HG02678 (cell line): ENCODE measurements around the gene PAX4.

ENCODE experiments used
- ATAC-seq: cut with Tn5 transposase; IDR thresholded peaks from one replicate; pipeline ENCODE4 v1.9.1; 2021; ENCODE audit warnings: mild to moderate bottlenecking, moderate library complexity; ENCODE audit not compliant: unreplicated experiment

The PAX4 gene

DNA sequence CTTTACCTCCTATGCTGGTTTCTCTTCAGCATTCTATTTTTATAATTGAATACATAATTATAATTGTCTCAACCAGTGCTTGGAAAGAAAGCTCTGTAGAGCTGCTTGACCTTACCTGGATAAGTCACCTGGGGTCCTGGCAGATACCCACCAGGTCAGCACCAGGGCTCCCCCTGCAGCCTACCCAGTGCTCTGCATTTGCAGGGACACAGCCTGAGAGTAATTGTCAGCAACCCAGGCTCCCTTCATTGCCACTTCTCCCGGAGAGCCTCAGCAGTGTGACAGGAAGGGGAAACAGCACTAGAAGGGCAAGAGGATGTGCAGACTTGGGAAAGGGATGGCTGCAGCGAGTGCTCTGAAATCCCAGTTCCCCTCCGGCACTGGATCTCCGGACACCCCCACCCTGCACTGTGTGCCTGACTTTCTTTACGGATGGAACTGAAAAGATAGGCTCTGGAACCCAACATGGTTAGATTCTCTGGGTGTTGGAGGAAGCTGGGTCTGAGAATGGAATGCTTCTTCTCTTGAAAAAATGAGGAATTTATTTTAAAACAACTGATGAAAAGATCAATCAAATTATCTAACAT is 11.4 kb upstream of the PAX4 start:
- peak; percentile 67 for ATAC-seq

DNA sequence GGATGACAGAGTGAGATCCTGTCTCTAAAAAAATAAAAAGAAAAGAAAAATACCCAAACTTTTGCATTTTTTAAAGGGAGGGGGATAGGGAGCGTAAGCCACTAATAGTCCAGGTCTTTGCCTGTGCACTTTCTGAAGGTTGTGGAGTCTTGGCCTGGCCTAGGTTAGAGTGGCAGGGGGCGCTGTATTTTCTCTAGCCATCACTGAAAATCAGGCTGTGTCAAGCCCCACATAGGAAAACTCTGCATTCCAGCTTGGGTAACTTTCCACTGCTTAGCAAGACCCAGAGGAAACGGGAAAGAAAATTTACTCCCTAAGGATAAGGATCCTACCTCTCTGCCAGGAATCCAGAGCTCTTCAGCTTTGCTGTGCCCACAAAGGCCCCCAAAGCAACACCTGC is 10.5 kb upstream of the PAX4 start:
- no peak for ATAC-seq

DNA sequence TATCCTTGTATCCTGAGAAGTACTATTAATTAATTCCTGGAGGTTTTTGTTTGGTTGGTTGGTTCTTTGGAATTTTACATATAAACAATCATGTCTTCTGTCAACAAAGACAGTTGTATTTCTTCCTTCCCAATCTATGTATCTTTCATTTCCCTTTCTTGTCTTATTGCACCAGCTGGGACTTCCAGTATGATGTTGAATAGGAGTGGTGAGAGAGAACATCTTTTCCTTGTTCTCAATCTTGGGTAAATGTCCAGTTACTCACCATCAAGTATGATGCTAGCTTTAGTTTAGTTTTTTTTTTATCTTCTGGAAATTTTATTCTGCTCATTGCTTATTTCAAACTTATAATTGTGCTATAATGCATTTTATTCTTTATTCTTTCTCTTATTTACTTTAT is 7.4 kb upstream of the PAX4 start:
- ATAC-seq: no peak

DNA sequence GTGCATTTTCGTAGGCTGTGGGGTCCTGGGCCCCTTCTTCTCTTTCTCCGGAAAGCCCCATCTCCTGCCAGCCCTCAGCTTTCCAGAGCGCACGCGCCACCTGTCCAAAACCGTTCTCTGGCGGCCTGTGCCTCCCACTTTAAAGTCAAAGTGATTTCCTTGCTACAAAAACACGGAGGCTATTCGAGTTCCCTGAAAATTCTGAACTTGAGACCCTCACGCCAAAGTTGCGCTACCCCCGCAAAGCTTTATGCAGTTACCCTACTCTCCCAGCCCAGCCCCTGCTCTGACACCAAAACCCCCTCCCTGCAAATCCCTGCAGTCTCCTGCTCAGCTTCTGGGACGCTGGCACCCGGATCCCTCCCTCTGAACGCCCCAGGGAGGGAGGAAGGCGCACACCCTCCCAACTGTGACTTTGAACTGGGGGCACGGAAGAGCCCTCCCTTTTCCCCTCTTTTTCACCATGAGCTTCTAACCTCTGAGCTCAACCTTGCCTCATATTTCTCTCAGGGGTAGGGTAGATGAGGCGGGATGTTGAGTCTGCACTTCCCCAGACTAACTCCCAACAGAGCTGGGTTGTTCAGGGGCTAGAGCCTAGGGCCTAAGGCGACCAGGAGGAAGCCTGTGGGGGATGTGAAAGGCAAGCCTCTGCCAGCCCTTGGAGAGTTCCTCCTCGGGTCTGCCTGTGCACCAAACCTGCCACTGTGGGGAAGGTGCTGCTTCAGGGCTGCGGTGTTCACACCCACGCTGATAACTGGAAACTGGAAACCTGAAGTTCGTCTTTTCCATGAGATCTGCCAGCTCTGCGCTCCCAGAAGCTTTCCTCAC is 2.7 kb upstream of the PAX4 start:
- ATAC-seq: no peak

DNA sequence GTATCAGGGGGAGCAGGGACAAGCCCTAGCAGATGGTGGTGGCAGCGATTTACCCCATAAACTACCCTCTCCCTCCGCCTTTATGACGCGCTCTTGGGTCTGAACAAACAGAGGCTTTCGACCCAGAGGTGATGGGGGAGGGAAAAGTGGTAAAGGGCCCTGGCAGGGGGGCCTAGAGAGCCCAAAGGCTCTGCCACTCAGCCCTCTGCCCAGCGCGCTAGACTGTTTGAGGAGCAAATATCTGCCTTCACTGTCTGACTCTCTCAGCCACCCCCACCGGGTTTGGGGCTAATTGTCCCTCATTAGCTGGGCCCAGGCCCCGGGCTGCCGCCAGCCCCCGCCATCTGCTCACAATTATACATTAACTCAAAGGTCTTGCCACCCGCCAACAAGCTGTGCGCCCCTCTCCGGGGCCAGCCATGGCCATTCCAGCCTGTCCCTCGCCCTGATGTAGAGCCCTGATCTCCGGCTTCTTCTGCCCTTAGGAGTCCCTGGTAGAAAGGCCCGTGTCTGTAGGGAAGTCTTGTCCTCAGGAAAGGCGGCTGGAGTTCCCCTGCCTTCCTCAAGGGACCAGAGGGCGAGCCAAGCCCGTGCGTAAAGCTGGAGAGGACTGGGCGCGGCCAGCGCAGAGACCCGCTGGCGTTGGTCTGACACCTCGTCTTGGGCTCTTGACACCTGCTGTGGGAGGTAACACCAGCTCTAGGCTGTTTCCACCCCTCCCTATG is 1.9 kb upstream of the PAX4 start:
- no peak for ATAC-seq

DNA sequence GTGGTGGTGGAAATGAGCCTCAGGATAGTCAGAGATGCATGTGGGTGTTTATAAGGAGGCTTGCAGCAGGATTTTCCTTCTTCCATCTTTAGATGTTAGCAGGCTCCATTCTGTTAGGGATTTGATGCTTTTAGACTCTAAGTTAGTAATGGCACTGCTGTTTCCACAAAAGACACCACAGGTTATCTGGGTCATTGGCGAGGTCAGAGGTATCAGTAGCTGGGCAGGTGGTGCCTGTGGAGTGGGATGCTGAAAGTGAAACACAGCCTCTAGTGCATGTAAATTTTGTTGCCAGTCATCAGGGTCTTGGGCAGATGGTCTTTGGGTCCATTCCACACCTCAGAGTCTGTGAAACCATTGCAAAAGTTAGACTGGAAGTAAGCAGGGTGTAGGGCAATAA is 833 bp upstream of the PAX4 start:
- ATAC-seq: no peak

DNA sequence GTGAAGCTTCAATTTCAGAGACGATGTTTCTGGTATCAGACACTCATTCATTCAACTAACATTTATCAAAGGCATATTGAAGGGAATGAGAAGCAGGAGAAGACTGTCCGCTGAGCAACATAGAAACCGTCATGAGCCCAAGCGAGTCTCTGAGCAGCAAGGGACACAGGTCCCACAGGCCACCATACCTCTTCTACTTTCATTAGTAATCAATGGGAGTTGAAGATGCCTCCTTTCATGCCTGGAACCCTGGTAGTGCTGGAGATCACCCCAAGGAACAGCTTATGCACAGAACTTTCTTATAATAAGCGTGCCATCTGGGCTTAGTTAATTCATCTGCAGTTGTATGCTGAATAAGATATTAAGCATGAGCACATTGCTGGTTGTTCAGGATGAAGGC is 1.2 kb downstream of the PAX4 start:
- ATAC-seq: no peak

DNA sequence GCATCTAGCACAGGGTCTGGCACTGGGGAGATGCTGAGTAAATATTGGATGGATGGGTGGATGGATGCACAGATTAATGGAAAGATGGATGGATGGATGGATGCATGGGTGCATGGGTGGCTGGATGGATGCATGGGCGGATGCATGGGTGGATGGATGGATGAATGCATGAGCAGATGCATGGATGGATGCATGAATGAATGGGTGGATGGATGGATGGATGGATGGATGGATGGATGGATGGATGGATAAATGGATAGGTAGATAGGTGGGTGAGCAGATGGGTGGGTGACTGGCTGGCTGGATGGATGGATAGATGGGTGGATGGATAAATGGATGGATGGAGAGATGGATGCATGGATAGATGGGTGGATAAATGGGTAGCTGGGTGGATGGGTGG is 5.7 kb downstream of the PAX4 start:
- ATAC-seq: no peak

DNA sequence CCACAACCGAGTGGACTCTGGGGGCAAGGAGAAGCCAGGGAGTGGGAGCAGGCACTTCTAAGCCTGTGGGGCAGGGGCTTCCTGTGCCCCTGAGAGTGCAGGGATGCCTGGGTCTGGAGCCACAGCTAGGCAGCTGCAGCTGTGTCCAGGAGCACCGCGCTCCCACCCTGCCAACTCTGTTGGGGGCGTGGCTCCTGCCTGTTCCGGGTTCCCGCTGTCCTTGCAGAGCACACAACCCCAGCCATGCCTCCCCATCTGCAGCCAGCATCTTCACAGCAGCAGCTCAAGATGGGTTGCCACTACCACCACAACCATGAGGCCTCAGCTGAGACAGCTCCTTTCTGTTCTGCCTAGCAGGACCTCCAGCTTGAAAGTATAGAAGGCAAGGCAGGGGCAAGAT is 8.6 kb downstream of the PAX4 start:
- no peak for ATAC-seq

DNA sequence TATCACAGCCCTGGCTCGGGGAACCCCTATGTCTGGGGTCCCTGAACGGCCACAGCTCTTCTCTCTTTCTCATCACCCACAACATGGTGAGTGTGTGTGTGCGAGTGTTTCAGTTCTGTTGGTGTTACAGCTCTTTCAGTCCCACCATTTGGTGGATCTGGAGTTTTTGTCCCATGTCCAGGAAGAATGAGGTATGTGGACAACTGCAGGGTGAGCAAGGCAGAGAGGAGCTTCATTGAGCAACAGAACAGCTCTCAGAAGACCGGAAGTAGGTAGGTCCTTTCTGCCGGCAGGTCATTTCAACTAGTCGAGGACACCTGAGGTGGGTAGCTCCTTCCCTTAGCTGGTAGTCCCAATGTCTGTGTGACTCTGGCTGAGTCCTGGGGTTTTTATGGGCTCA is 9.5 kb downstream of the PAX4 start:
- no peak for ATAC-seq

DNA sequence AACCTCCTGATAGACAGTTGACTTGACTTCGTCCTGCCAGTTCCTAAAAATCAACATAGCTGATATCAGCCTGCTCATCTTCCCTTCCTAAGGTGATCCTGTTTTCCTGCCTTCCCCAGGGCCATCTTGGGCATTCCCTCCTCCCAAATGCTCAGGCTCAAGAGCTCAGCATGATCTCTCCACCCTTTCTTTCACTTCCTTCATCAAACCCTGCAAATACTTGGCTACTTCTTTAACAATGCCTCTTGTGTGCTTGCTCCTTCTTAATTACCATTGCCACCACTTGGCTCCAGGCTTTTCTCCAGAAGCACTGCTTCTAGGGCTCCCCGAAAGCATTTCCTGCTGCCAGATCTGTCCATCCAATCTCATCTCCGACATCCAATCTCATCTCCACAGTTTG is 17.1 kb downstream of the PAX4 start:
- no peak for ATAC-seq

DNA sequence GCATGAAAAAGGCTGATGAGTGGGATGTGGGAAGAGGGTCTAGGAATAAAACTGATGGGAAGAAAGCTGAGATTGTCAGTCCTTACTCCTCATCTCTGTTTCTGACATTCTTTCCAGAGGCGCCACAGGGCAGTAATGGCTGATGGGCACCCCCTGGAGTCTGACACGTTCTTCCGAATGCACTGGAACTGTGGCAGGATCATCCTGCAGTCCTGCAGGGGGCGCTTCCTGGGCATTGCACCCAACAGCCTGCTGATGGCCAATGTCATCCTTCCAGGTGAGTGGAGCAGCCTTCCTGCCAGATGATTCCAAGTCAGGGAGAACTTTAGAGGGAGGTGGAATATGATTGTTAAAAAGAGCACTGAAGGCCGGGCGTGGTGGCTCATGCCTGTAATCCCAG is 19.6 kb downstream of the PAX4 start:
- ATAC-seq: no peak

DNA sequence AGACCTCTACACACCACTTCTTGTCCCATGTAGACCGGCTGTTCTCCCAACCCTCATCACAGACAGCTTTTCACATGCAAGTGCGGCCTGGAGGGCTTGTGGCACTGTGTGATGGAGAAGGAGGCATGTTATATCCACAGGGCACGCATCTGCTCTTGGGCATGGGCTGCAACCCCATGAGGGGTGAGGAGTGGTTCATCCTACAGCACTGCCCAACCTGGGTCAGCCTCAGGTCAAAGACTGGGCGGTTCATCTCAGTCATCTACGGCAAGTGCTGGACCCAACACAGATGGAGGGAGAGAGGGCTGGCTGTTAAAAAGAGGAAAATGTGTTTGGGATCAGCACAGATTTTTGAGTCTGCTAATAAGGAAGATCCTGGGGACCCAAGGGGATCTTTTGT is 22.2 kb downstream of the PAX4 start:
- no peak for ATAC-seq

DNA sequence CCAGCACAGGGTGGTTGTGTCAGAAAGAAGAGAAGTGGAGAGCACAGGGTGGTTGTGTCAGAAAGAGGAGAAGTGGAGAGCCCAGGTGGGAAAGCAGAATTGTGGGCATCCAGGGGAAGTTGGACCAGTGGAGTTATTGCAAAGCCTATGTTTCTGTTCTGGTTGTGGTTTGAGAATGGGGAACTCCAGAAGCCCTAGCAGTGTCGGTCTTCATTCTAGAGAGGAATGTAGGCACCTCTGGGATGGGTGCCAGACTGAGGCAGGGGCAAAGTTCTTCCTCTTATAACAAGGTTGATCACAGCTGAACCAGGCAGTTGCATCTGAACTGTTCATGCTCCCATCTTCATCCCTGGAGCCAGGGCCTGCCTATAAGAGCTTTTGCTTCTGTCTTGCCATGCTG is 23.5 kb downstream of the PAX4 start:
- no peak for ATAC-seq

DNA sequence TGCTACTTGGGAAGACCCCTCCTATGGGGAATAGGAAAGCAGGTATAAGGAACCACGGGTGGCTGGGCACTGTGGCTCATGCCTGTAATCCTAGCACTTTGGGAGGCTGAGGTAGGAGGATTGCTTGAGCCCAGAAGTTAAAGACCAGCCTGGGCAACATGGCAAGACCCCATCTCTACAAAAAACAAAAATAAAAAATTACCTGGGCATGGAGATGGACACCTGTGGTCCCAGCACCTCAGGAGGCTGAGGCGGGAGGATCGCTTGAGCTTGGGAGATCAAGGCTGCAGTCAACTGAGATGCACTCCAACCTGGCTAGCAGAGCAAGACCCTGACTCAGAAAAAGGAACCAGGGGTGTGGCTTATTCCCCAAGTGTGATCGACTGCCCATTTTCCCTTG is 25.4 kb downstream of the PAX4 start:
- ATAC-seq: no peak

DNA sequence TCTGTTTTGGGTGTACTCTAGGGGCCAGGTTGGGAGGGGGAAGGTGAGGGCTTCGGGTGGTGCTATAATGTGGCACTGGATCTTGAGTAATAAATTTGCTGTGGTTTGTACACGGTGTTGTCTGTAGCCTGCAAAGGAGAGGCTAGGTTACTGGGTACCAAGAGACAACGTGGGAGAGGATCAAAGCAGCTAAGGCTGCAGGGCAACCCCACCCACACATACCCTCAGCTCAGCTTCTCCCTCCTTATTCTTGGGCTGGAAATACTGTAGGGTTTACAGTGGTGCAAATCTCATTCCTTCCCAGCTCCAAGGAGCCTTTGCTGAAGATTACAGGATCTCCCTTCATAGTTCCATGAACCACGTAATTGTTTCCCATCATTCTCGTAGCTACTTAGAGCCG is 26.4 kb downstream of the PAX4 start:
- ATAC-seq: no peak

DNA sequence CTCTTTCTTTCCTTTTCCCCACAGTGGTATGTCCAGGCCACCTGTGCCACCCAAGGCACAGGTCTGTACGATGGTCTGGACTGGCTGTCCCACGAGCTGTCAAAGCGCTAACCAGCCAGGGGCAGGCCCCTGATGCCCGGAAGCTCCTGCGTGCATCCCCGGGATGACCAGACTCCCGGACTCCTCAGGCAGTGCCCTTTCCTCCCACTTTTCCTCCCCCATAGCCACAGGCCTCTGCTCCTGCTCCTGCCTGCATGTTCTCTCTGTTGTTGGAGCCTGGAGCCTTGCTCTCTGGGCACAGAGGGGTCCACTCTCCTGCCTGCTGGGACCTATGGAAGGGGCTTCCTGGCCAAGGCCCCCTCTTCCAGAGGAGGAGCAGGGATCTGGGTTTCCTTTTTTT is 26.8 kb downstream of the PAX4 start:
- no peak for ATAC-seq

DNA sequence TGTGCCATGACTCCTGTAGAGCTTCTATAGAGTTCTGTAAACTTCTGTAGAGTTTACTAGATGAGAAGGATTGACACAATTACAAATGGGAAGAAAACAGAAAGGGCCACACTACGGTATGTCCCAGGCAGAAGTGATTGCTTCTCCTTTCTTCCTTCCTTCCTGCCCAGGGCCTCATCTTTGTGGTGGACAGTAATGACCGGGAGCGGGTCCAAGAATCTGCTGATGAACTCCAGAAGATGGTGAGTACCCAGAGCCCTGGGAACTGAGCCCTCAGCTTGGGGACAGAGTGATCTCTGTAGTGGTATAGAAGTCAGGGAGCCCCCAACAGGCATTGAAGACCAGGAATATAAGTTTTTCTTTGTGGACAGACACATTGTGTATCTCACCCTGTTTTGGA is 28.0 kb downstream of the PAX4 start:
- no peak for ATAC-seq

DNA sequence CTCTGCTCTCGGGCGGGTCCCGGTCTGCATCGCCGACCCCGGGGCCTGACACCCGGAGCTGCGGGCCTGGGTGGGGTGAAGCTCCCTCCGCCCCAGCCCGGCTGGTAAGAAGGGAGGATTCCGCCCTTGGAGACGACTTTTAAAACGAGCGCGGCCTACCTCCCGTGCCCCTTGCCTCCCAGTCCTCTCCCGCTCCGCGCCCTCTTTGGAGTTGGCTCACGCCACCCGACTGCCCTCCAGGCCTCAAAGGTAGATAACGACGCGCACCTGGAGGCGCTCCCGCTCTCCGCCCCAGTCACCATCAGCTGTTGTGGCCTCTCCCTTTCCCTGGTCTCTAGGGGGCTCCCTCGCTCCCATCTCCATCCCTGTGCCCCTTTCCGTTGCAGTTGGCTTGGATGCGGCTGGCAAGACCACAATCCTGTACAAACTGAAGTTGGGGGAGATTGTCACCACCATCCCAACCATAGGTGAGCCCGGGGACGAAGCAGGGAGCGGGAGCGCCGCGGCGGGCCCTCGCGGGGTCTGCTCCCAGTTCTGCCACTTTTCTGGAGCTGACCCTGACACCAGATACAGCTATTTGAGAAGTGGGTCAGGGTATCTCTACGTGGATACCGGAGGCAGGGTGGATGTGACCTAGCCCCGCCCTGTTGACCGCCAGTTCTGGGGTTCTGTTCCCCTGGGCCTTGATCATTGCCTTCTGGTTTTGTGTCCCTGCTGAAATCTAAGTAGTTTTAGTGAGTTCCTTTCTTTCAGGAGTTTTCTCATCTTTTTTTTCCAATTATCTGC is 29.1 kb downstream of the PAX4 start:
- ATAC-seq: peak; percentile 10

DNA sequence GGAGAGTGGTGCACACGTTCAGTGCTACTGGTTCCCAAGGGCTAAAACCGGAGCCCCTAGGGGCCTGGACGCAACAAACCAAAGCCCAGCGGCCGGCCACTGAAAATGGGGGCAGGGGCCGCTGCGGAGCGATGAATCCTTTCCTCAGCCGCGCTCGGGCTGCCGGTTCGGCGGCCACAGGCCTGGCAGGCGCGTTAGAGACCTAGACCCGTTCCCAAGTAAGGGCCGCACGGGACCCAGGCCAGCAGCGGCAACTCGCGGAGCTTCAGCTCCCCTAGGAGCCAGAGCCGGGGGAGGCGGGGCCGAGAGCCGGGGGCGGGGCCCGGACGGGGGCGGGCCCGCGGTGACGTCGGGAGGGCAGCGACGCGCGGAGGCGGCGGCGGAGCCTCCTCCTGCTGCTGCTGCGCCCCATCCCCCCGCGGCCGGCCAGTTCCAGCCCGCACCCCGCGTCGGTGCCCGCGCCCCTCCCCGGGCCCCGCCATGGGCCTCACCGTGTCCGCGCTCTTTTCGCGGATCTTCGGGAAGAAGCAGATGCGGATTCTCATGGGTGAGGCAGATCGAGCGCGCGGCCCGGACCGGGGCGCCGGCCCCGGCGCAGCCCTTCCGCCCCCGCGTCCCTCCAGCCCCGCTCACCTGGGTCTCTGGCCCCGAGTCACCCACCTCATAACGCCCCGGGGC is 29.8 kb downstream of the PAX4 start, which contains the start of gene ARF5:
TSS of gene ARF5 (plus strand) at position 393 of the 678 bp plus-strand sequence. CDS start at position 481, 88 bp downstream.
- ATAC-seq: peak; percentile 74

DNA sequence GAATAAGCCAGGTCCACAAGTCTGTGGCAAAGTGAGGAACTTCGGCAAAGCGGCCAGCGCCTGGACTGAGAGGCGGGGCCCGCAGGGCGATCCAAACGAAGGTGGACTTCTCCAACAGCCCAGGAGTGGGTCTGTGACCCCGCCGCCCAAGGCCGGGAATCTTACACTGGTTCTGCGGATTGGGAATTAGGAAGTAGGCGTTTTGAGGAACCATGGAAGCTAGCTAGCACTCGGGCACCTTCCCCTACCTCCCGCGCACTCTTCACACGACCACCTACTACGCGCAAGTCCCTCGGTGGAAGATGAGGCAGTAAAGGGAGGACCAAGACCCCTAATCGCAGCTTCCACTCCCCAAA is 30.3 kb downstream of the PAX4 start:
- no peak for ATAC-seq
